ENCODE measurements around the gene BNIP3.

Gene BNIP3

GRCh38 chr10:131981429-131982184, at the start of gene BNIP3:
TSS of gene BNIP3 (minus strand) at chr10:131981923. CDS start at chr10:131981806, 117 bp downstream.
- DNase-seq = peak; percentile 94

- no peak for DNase-seq
Observed at GRCh38 chr10:132030898-132031463, 49.3 kb upstream of the BNIP3 start.

GRCh38 chr10:132028706-132029105, 47.0 kb upstream of the BNIP3 start:
- DNase-seq = no peak

GRCh38 chr10:132027423-132027983, 45.8 kb upstream of the BNIP3 start:
- no peak for DNase-seq

- DNase-seq = peak; percentile 33
Observed at GRCh38 chr10:132023092-132023811, 41.5 kb upstream of the BNIP3 start.

- DNase-seq = no peak
Observed at GRCh38 chr10:132022241-132022640, 40.5 kb upstream of the BNIP3 start.

- no peak for DNase-seq
Observed at GRCh38 chr10:132021504-132022143, 39.9 kb upstream of the BNIP3 start.

GRCh38 chr10:132021046-132021445, 39.3 kb upstream of the BNIP3 start:
- DNase-seq = no peak

GRCh38 chr10:132020456-132020855, 38.7 kb upstream of the BNIP3 start:
- DNase-seq = no peak

GRCh38 chr10:132019366-132019765, 37.6 kb upstream of the BNIP3 start:
- DNase-seq = no peak

GRCh38 chr10:132018446-132018845, 36.7 kb upstream of the BNIP3 start:
- no peak for DNase-seq

GRCh38 chr10:132016514-132016913, 34.8 kb upstream of the BNIP3 start:
- DNase-seq = no peak

- DNase-seq = no peak
Observed at GRCh38 chr10:132011445-132011844, 29.7 kb upstream of the BNIP3 start.

GRCh38 chr10:132011024-132011423, 29.3 kb upstream of the BNIP3 start:
- no peak for DNase-seq

- no peak for DNase-seq
Observed at GRCh38 chr10:132010483-132010882, 28.8 kb upstream of the BNIP3 start.

GRCh38 chr10:132009575-132009974, 27.9 kb upstream of the BNIP3 start:
- no peak for DNase-seq

- no peak for DNase-seq
Observed at GRCh38 chr10:132007681-132008080, 26.0 kb upstream of the BNIP3 start.

GRCh38 chr10:132006966-132007365, 25.2 kb upstream of the BNIP3 start:
- no peak for DNase-seq

- no peak for DNase-seq
Observed at GRCh38 chr10:132005147-132005546, 23.4 kb upstream of the BNIP3 start.

- no peak for DNase-seq
Observed at GRCh38 chr10:132004052-132004451, 22.3 kb upstream of the BNIP3 start.

- DNase-seq = no peak
Observed at GRCh38 chr10:132003282-132003924, 21.7 kb upstream of the BNIP3 start.

GRCh38 chr10:132002004-132002403, 20.3 kb upstream of the BNIP3 start:
- no peak for DNase-seq
